ENCODE measurements around the gene IDI1. TPM values are rescaled to one million over a fixed set of nuclear protein-coding genes. Genes with fewer than 3 reads are reported as not detected.
A peak's percentile ranks its signal among the peaks of the same experiment; 100 is the strongest.

The IDI1 gene
- total and polyA plus RNA-seq, 2 of the 13 experiments (the other 11 are each of a cell fraction or from before 2014, with no cell fraction given) = 44.4 to 145 TPM

DNA sequence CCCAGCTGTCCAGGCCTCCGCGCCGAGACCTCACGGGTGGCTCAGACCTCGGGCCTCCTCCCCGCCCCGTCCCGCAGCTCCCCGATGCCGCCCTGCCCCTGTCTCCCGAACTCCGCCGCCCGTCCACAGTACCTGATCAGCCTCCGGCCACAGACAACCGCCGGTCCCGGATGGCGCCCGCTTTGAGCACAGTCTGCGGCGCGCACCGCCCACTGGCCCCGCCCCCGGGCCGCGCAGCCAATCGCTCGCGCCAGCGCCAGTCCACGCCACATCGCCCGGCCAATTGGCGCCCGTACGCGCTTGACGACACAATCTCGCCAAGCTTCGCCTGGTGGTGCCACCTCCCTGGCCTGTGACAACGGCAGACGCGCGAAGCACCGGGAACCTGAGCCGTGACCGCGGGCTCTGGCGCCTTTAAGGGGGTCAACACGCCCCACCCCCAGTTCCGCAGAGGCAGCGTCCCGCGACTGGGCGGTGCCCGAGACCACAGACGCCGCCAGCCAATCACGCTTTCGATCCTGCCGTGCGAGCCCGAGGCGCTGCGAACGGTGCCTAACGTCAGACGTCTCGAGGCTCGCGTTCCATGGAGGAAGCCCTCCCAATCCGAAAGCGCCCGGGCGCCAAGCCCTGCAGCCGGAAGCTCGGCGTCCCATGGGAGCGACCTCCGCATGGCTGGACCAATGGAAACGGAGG is at the start of gene IDI1 (continued):
- TF ChIP-seq, protein P1, sequence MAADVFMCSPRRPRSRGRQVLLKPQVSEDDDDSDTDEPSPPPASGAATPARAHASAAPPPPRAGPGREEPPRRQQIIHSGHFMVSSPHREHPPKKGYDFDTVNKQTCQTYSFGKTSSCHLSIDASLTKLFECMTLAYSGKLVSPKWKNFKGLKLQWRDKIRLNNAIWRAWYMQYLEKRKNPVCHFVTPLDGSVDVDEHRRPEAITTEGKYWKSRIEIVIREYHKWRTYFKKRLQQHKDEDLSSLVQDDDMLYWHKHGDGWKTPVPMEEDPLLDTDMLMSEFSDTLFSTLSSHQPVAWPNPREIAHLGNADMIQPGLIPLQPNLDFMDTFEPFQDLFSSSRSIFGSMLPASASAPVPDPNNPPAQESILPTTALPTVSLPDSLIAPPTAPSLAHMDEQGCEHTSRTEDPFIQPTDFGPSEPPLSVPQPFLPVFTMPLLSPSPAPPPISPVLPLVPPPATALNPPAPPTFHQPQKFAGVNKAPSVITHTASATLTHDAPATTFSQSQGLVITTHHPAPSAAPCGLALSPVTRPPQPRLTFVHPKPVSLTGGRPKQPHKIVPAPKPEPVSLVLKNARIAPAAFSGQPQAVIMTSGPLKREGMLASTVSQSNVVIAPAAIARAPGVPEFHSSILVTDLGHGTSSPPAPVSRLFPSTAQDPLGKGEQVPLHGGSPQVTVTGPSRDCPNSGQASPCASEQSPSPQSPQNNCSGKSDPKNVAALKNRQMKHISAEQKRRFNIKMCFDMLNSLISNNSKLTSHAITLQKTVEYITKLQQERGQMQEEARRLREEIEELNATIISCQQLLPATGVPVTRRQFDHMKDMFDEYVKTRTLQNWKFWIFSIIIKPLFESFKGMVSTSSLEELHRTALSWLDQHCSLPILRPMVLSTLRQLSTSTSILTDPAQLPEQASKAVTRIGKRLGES (CRISPR knock-in tag; IDR thresholded peaks at IDR 0.05; ENCODE audit: borderline replicate concordance) = 0 out of 2 replicates have a peak, but pooled peaks have one; percentile 13
- TF ChIP-seq CBX1 (IDR thresholded peaks at IDR 0.05; ENCODE audit: low read depth) (no peak), ZNF30 (CRISPR knock-in tag; IDR thresholded peaks at IDR 0.05) (0 out of 2 replicates have a peak, but pooled peaks have one; percentile 16), ZNF598 (CRISPR knock-in tag; IDR thresholded peaks at IDR 0.05; ENCODE audit: borderline replicate concordance) (no peak; the same call in 1 of the 2 replicates), RFXAP (CRISPR knock-in tag; IDR thresholded peaks at IDR 0.05; ENCODE audit: borderline replicate concordance) (peak; percentile 93), KDM5A (IDR thresholded peaks at IDR 0.05; ENCODE audit: borderline replicate concordance, low read length) (no peak), ZNF160 (CRISPR knock-in tag; IDR thresholded peaks at IDR 0.05) (peak; percentile 52; the same call in 1 of the 2 replicates), SIX4 (CRISPR knock-in tag; IDR thresholded peaks at IDR 0.05) (peak; percentile 80), XBP1 (CRISPR knock-in tag; IDR thresholded peaks at IDR 0.05) (no peak), NFE2 (CRISPR knock-in tag; IDR thresholded peaks at IDR 0.05) (no peak), AHR (CRISPR knock-in tag; IDR thresholded peaks at IDR 0.05) (no peak), ZNF33A (CRISPR knock-in tag; IDR thresholded peaks at IDR 0.05; ENCODE audit: borderline replicate concordance) (0 out of 2 replicates have a peak, but pooled peaks have one; percentile 44), ZFY (CRISPR knock-in tag; IDR thresholded peaks at IDR 0.05) (peak; percentile 76), ZFP62 (CRISPR knock-in tag; IDR thresholded peaks at IDR 0.05) (no peak), ZNF282 (IDR thresholded peaks at IDR 0.05; ENCODE audit: partially characterized antibody) (no peak), POLR2AphosphoS5 (IDR thresholded peaks at IDR 0.05; ENCODE audit: low read depth, low read length) (peak; percentile 92)
- TF ChIP-seq, protein P2, sequence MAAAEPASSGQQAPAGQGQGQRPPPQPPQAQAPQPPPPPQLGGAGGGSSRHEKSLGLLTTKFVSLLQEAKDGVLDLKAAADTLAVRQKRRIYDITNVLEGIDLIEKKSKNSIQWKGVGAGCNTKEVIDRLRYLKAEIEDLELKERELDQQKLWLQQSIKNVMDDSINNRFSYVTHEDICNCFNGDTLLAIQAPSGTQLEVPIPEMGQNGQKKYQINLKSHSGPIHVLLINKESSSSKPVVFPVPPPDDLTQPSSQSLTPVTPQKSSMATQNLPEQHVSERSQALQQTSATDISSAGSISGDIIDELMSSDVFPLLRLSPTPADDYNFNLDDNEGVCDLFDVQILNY (CRISPR knock-in tag; conservative IDR thresholded peaks at IDR 0.05) = no peak; the same call in 1 of the 2 replicates
- TF ChIP-seq, protein P3, sequence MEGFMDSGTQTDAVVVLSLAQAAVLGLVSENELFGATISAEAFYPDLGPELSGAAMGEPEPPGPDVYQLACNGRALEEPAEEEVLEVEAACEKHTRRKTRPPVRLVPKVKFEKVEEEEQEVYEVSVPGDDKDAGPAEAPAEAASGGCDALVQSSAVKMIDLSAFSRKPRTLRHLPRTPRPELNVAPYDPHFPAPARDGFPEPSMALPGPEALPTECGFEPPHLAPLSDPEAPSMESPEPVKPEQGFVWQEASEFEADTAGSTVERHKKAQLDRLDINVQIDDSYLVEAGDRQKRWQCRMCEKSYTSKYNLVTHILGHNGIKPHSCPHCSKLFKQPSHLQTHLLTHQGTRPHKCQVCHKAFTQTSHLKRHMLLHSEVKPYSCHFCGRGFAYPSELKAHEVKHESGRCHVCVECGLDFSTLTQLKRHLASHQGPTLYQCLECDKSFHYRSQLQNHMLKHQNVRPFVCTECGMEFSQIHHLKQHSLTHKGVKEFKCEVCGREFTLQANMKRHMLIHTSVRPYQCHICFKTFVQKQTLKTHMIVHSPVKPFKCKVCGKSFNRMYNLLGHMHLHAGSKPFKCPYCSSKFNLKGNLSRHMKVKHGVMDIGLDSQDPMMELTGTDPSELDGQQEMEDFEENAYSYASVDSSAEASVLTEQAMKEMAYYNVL (CRISPR knock-in tag; IDR thresholded peaks at IDR 0.05; ENCODE audit: borderline replicate concordance) = peak; percentile 86
- TF ChIP-seq, protein P4, sequence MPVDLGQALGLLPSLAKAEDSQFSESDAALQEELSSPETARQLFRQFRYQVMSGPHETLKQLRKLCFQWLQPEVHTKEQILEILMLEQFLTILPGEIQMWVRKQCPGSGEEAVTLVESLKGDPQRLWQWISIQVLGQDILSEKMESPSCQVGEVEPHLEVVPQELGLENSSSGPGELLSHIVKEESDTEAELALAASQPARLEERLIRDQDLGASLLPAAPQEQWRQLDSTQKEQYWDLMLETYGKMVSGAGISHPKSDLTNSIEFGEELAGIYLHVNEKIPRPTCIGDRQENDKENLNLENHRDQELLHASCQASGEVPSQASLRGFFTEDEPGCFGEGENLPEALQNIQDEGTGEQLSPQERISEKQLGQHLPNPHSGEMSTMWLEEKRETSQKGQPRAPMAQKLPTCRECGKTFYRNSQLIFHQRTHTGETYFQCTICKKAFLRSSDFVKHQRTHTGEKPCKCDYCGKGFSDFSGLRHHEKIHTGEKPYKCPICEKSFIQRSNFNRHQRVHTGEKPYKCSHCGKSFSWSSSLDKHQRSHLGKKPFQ (CRISPR knock-in tag; IDR thresholded peaks at IDR 0.05; ENCODE audit: insufficient replicate concordance) = peak; percentile 12
- TF ChIP-seq, protein P5, sequence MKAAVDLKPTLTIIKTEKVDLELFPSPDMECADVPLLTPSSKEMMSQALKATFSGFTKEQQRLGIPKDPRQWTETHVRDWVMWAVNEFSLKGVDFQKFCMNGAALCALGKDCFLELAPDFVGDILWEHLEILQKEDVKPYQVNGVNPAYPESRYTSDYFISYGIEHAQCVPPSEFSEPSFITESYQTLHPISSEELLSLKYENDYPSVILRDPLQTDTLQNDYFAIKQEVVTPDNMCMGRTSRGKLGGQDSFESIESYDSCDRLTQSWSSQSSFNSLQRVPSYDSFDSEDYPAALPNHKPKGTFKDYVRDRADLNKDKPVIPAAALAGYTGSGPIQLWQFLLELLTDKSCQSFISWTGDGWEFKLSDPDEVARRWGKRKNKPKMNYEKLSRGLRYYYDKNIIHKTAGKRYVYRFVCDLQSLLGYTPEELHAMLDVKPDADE (CRISPR knock-in tag; IDR thresholded peaks at IDR 0.05) = no peak
- TF ChIP-seq, protein P6, sequence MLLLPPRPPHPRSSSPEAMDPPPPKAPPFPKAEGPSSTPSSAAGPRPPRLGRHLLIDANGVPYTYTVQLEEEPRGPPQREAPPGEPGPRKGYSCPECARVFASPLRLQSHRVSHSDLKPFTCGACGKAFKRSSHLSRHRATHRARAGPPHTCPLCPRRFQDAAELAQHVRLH (CRISPR knock-in tag; IDR thresholded peaks at IDR 0.05; ENCODE audit: borderline replicate concordance, low read depth) = peak; percentile 78; the same call in 1 of the 2 replicates
